ENCODE data around the gene GTF2A1.

GTF2A1 gene

DNA sequence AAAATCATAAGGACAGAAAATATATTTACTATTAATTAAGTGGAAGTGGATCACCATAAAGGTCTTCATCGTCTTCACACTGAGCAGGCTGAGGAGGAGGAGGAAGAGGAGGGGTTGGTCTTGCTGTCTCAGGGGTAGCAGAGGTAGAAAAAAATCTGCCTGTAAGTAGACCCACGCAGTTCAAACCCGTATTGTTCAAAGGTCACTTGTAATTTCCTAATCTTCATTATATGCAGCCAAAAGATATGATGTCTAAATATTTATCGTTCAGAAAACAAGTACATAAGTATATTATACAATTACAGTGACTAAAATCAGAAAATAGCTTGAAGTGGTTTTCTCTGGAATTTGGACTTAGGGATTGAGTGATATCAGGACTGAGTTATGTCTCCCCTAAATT lies 72.1 kb downstream of the GTF2A1 start:
- H3K4me3 ChIP-seq (ENCODE audit: low read depth, low read length), result no peak overlapping the region
- no peaks in the 10 kb centered on the region for H3K27me3 ChIP-seq (ENCODE audit: control insufficient read depth, insufficient read depth, low read length)
- no peak overlapping the region for H3K9ac ChIP-seq (ENCODE audit: low read depth, low read length)
- H3K4me1 ChIP-seq (ENCODE audit: control insufficient read depth, insufficient read depth, low read length), result no peaks in the 10 kb centered on the region
- H3K36me3 ChIP-seq (ENCODE audit: control insufficient read depth, insufficient read depth, low read length), result no peaks in the 10 kb centered on the region
- H3K9me3 ChIP-seq (ENCODE audit: control insufficient read depth, insufficient read depth, low read length), result no peaks in the 10 kb centered on the region

DNA sequence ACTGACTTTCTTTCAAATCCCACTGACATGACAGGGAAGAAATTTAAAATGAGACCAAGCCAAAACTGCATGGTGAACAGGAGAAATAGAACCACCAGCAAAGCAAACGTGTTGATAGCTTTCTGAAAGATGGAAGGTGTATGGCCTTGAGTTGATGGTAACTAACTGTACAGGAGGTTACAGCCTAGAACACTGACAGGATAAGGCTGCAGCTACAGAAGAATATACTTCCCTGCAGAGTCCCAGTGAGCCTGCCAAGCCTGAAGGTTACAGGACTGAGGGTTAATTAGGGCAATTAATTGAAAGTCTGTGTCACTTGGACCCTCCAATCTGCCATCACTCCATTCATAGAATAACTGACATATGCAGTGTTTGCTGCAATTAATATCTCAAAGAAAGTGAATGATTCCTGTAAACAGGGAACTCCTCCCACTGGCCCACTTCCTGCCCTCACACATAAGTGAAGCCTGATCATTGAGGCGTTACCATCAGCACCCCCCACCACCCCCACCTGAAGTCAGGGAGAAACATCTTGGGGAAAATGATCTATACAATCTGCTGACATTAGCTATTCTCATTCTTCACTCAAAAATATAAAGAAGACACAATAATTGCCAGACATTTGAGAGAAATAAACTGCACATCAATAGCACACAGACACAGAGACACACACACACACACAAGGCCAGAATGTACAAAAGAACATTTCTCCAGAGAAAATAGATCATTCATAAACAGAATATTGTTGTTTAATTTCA lies 73.4 kb downstream of the GTF2A1 start:
- Histone ChIP-seq H3K36me3 (ENCODE audit: control insufficient read depth, insufficient read depth, low read length) (no peaks in the 10 kb centered on the region), H3K9ac (ENCODE audit: low read depth, low read length) (no peak overlapping the region), H3K4me3 (ENCODE audit: low read depth, low read length) (no peak overlapping the region), H3K27me3 (ENCODE audit: control insufficient read depth, insufficient read depth, low read length) (no peaks in the 10 kb centered on the region), H3K4me1 (ENCODE audit: control insufficient read depth, insufficient read depth, low read length) (no peaks in the 10 kb centered on the region), H3K9me3 (ENCODE audit: control insufficient read depth, insufficient read depth, low read length) (no peaks in the 10 kb centered on the region)

DNA sequence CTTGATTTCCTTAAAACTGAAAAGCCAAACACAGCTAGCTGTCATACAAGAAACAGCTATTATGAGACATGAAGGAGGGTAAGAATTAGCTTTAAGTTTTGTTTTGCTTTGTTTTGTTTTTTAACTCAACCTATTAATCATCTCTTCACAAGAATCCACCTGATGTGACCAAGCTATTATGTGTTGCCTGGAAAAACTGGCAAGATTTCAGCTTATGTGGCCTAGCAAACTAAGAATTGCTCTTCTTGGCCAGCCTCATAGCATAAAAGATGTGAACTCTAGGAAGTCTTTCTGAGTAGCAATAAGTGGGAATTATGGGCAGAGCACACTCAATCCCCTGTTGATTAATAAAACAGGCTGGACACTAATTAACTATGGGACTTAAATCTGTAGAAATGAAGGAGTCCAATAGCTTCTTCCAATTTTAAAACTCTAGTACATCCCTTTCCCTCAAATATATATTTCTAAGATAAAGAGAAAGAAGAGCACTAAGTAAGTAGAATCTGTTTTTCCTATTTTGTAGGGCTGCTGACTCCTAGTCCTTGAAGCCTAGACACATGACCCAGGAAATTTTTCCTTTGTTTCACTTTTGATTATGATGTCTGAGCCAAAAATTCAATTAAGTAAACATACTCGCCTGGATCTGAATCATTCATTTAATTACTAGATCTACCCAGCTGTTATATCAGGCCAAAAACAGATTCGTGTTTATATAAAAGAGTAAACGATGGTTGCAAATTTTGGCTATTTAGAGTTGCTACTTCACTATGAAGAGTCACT lies 75.7 kb downstream of the GTF2A1 start:
- Histone ChIP-seq H3K4me1 (ENCODE audit: control insufficient read depth, insufficient read depth, low read length) (no peaks in the 10 kb centered on the region), H3K9me3 (ENCODE audit: control insufficient read depth, insufficient read depth, low read length) (no peaks in the 10 kb centered on the region), H3K4me3 (ENCODE audit: low read depth, low read length) (no peak overlapping the region), H3K27me3 (ENCODE audit: control insufficient read depth, insufficient read depth, low read length) (no peaks in the 10 kb centered on the region), H3K36me3 (ENCODE audit: control insufficient read depth, insufficient read depth, low read length) (no peaks in the 10 kb centered on the region), H3K9ac (ENCODE audit: low read depth, low read length) (no peak overlapping the region)

DNA sequence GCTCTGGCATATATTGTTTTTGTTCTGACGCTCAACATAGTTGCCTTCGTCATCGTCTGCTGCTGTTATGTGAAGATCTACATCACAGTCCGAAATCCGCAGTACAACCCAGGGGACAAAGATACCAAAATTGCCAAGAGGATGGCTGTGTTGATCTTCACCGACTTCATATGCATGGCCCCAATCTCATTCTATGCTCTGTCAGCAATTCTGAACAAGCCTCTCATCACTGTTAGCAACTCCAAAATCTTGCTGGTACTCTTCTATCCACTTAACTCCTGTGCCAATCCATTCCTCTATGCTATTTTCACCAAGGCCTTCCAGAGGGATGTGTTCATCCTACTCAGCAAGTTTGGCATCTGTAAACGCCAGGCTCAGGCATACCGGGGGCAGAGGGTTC lies 77.0 kb downstream of the GTF2A1 start:
- no peaks in the 10 kb centered on the region for H3K36me3 ChIP-seq (ENCODE audit: control insufficient read depth, insufficient read depth, low read length)
- H3K9ac ChIP-seq (ENCODE audit: low read depth, low read length), result no peak overlapping the region
- H3K9me3 ChIP-seq (ENCODE audit: control insufficient read depth, insufficient read depth, low read length), result no peaks in the 10 kb centered on the region
- no peaks in the 10 kb centered on the region for H3K4me1 ChIP-seq (ENCODE audit: control insufficient read depth, insufficient read depth, low read length)
- H3K4me3 ChIP-seq (ENCODE audit: low read depth, low read length), result no peak overlapping the region
- H3K27me3 ChIP-seq (ENCODE audit: control insufficient read depth, insufficient read depth, low read length), result no peaks in the 10 kb centered on the region

DNA sequence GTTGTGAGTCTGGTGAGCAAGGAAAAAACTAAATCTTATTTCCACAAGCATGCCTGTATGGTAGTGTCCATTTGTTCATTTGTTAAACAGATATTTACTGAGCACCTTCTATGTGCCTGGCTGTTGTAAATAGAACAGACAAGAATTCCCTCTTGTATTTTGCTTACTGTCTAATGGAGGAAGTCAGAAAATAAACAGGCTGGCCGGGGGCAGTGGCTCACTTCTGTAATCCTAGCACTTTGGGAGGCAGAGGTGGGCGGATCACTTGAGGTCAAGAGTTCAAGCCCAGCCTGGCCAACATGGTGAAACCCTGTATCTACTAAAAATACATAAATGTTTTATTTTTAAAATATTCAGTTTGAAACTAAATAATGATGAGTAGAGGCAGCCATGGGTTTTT lies 79.3 kb downstream of the GTF2A1 start:
- Histone ChIP-seq H3K9ac (ENCODE audit: low read depth, low read length) (no peak overlapping the region), H3K9me3 (ENCODE audit: control insufficient read depth, insufficient read depth, low read length) (no peaks in the 10 kb centered on the region), H3K36me3 (ENCODE audit: control insufficient read depth, insufficient read depth, low read length) (no peaks in the 10 kb centered on the region), H3K4me3 (ENCODE audit: low read depth, low read length) (no peak overlapping the region), H3K27me3 (ENCODE audit: control insufficient read depth, insufficient read depth, low read length) (no peaks in the 10 kb centered on the region), H3K4me1 (ENCODE audit: control insufficient read depth, insufficient read depth, low read length) (no peaks in the 10 kb centered on the region)

DNA sequence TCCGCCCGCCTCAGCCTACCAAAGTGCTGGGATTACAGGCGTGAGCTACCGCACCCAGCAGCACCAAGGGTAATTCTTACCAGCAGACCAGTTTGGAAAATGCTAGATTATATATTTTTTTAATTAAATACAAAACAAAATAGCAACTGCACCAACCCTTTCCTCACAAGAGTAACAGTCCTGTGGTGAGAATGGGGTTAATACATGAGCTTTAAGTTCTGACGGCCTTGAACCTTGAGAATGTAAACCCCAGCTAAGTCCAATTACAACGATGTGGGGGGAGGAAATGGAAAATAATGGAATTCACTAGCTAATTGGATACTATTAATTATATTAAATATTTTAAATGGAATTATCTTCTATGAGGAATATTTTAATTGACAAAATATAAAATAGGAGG lies 82.3 kb downstream of the GTF2A1 start:
- Histone ChIP-seq H3K27me3 (ENCODE audit: control insufficient read depth, insufficient read depth, low read length) (no peaks in the 10 kb centered on the region), H3K9ac (ENCODE audit: low read depth, low read length) (no peak overlapping the region), H3K36me3 (ENCODE audit: control insufficient read depth, insufficient read depth, low read length) (no peaks in the 10 kb centered on the region), H3K4me1 (ENCODE audit: control insufficient read depth, insufficient read depth, low read length) (no peaks in the 10 kb centered on the region), H3K9me3 (ENCODE audit: control insufficient read depth, insufficient read depth, low read length) (no peaks in the 10 kb centered on the region), H3K4me3 (ENCODE audit: low read depth, low read length) (no peak overlapping the region)

DNA sequence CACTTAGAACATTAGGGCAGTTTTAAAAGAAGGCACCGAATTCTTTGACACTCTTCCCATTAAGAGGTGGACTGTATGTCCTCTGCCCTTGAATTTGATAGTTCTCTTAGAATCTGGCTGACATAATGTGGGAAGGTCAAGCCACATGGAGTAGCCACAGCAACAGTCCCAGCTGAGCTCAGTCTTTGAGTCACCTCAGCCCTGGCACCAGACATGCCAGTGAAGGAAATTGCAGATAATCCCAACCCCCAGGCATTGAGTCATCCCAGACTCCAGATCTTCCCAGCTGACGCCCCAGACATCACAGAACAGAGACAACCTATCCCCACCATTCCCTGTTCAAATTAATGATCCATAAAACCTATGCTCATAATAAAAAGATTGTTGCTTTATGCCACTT lies 83.4 kb downstream of the GTF2A1 start:
- Histone ChIP-seq H3K4me3 (ENCODE audit: low read depth, low read length) (no peak overlapping the region), H3K9ac (ENCODE audit: low read depth, low read length) (no peak overlapping the region), H3K4me1 (ENCODE audit: control insufficient read depth, insufficient read depth, low read length) (no peaks in the 10 kb centered on the region)

DNA sequence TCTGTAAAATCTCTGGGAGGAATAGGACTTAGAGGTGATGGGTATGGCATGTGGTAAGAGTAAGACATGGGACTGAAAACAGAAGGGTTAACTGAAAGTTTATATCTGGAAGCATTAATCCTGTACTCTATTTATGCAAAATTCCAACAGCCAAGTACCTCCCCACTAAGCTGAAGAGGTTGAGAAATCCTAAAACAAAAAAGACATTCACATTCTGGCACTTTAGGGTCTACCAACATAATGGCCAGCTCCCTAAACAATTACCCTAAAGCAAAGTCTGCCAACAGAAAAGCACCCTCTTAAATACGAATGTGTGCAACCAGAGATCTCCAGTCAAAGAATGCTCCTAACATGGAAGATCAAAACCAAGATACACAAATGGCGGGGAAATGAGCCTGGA lies 87.4 kb downstream of the GTF2A1 start:
- H3K9ac ChIP-seq (ENCODE audit: low read depth, low read length), result no peak overlapping the region
- H3K36me3 ChIP-seq (ENCODE audit: control insufficient read depth, insufficient read depth, low read length), result no peaks in the 10 kb centered on the region
- H3K27me3 ChIP-seq (ENCODE audit: control insufficient read depth, insufficient read depth, low read length), result no peaks in the 10 kb centered on the region
- H3K9me3 ChIP-seq (ENCODE audit: control insufficient read depth, insufficient read depth, low read length), result no peaks in the 10 kb centered on the region
- no peak overlapping the region for H3K4me3 ChIP-seq (ENCODE audit: low read depth, low read length)
- H3K4me1 ChIP-seq (ENCODE audit: control insufficient read depth, insufficient read depth, low read length), result no peaks in the 10 kb centered on the region

More for the DNA sequence above, 83.4 kb downstream of the GTF2A1 start:
- Histone ChIP-seq H3K36me3 (ENCODE audit: control insufficient read depth, insufficient read depth, low read length) (no peaks in the 10 kb centered on the region), H3K9me3 (ENCODE audit: control insufficient read depth, insufficient read depth, low read length) (no peaks in the 10 kb centered on the region), H3K27me3 (ENCODE audit: control insufficient read depth, insufficient read depth, low read length) (no peaks in the 10 kb centered on the region)

DNA sequence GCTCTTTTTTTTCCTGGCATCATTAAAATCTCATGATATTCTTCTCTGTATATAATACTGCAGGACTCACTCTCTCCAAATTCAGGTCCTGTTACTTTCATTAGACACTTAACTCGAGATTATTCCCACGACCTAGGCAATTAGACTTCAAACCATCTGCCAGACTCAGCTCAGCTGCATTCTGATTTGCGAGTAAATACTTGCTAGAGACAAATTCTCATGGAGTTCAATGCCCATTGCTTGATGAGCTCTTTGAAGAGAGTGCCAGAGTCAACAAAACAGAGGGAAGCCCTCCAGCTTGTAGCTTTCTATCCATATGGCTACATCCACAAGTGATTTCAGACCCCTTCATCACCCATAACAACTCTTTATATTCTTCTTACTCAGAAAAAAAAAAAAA lies 88.3 kb downstream of the GTF2A1 start:
- Histone ChIP-seq H3K36me3 (ENCODE audit: control insufficient read depth, insufficient read depth, low read length) (no peaks in the 10 kb centered on the region), H3K4me1 (ENCODE audit: control insufficient read depth, insufficient read depth, low read length) (no peaks in the 10 kb centered on the region), H3K9ac (ENCODE audit: low read depth, low read length) (no peak overlapping the region)

DNA sequence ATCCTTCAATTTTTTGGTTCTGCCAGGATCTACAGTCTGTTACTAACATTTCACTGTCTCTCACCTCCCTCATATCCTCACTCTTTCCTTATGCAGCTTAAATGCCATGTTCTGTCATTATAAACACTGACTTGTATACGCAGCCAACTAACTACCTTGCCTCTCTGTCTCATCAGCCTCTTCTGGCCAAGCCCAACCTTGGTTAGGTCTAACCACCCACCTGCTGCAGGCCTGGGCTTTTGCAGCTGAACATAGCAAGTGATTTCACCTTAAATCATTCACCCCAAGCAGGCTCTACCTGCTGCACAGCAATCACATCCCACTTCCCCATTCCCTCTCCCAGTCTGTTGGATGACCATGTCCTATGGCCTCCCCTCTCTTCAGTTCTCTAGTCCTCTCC lies 91.5 kb downstream of the GTF2A1 start:
- H3K4me1 ChIP-seq (ENCODE audit: control insufficient read depth, insufficient read depth, low read length), result no peaks in the 10 kb centered on the region
- no peak overlapping the region for H3K9ac ChIP-seq (ENCODE audit: low read depth, low read length)
- no peaks in the 10 kb centered on the region for H3K27me3 ChIP-seq (ENCODE audit: control insufficient read depth, insufficient read depth, low read length)
- no peak overlapping the region for H3K4me3 ChIP-seq (ENCODE audit: low read depth, low read length)
- H3K9me3 ChIP-seq (ENCODE audit: control insufficient read depth, insufficient read depth, low read length), result no peaks in the 10 kb centered on the region
- H3K36me3 ChIP-seq (ENCODE audit: control insufficient read depth, insufficient read depth, low read length), result no peaks in the 10 kb centered on the region

More for the DNA sequence above, 88.3 kb downstream of the GTF2A1 start:
- Histone ChIP-seq H3K4me3 (ENCODE audit: low read depth, low read length) (no peak overlapping the region), H3K27me3 (ENCODE audit: control insufficient read depth, insufficient read depth, low read length) (no peaks in the 10 kb centered on the region), H3K9me3 (ENCODE audit: control insufficient read depth, insufficient read depth, low read length) (no peaks in the 10 kb centered on the region)

DNA sequence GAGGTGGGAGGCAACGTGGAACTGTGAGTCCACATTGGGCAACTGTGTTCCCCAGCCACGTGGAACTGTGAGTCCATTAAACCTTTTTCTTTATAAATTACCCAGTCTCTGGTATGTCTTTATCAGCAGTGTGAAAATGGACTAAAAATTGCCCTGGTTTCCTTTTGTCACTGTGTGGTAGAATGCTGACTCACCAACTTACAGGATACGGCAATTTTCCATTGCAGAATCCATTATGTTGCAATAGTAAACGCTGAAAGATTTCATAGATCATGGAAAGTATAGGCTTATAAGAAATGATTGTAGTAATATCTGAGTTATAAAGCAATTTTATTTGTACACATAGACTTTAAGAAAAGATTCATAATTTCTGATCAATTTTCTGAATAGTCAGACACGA lies 93.0 kb downstream of the GTF2A1 start:
- no peak overlapping the region for H3K4me3 ChIP-seq (ENCODE audit: low read depth, low read length)
- H3K4me1 ChIP-seq (ENCODE audit: control insufficient read depth, insufficient read depth, low read length), result no peaks in the 10 kb centered on the region
- no peaks in the 10 kb centered on the region for H3K9me3 ChIP-seq (ENCODE audit: control insufficient read depth, insufficient read depth, low read length)
- H3K9ac ChIP-seq (ENCODE audit: low read depth, low read length), result no peak overlapping the region
- no peaks in the 10 kb centered on the region for H3K27me3 ChIP-seq (ENCODE audit: control insufficient read depth, insufficient read depth, low read length)
- H3K36me3 ChIP-seq (ENCODE audit: control insufficient read depth, insufficient read depth, low read length), result no peaks in the 10 kb centered on the region

DNA sequence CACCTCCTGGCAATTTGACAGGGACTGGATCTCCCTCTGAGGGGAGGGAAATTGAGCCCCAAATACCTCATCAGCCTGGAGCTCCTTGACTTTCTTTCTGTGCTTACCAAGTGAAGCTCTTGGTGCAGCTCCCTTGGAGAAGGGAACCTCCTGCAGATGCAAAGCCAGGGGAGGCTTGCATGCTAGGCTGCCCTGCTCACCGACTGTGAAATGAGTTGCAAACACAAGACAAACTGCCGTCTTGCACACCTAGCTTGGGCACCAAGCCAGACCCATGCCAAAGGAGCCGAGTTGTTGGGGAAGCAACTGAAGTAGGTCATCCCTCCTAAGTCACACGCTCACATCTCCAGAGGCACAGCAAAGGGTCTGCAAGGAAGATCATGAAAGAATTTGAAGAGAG lies 95.2 kb downstream of the GTF2A1 start:
- Histone ChIP-seq H3K27me3 (ENCODE audit: control insufficient read depth, insufficient read depth, low read length) (no peaks in the 10 kb centered on the region), H3K36me3 (ENCODE audit: control insufficient read depth, insufficient read depth, low read length) (no peaks in the 10 kb centered on the region), H3K4me1 (ENCODE audit: control insufficient read depth, insufficient read depth, low read length) (no peaks in the 10 kb centered on the region), H3K9ac (ENCODE audit: low read depth, low read length) (no peak overlapping the region), H3K9me3 (ENCODE audit: control insufficient read depth, insufficient read depth, low read length) (no peaks in the 10 kb centered on the region), H3K4me3 (ENCODE audit: low read depth, low read length) (no peak overlapping the region)

All from iPS-15b (cell line).